OCI-LY1 (cell line): Measurements from ENCODE around the gene CSNK1A1.

Experiments used
- H2AFZ ChIP-seq: fragments of 200-600 bp; sonication (generic), shearing (Covaris generic); 2 replicates; pipeline ENCODE4 v1.6.0; 2014; ENCODE audit warnings: antibody characterized with exemption, mild to moderate bottlenecking, low read length
- H3F3A ChIP-seq: fragments of 200-600 bp; sonication (generic), shearing (Covaris generic); 2 replicates; pipeline ENCODE4 v1.6.0; 2014; ENCODE audit warnings: mild to moderate bottlenecking, antibody characterized with exemption, low read length, moderate library complexity; ENCODE audit not compliant: insufficient read depth
- H3K27ac ChIP-seq: fragments of 200-600 bp; sonication (generic); 2 replicates; pipeline ENCODE4 v1.5.1; 2014; ENCODE audit warnings: low read length, mixed run types, mild to moderate bottlenecking, low read depth; ENCODE audit not compliant: poor library complexity, severe bottlenecking
- H3K27me3 ChIP-seq: fragments of 200-600 bp; sonication (generic); 2 replicates; pipeline ENCODE4 v1.6.0; 2014; ENCODE audit warnings: antibody characterized with exemption, mild to moderate bottlenecking, low read length, moderate library complexity; ENCODE audit not compliant: insufficient read depth
- H3K36me3 ChIP-seq: fragments of 200-600 bp; sonication (generic); 2 replicates; pipeline ENCODE4 v1.6.1; 2014; ENCODE audit warnings: mild to moderate bottlenecking, antibody characterized with exemption, low read length, moderate library complexity, mixed read lengths; ENCODE audit not compliant: insufficient read depth
- H3K4me1 ChIP-seq: fragments of 200-600 bp; sonication (generic); 2 replicates; pipeline ENCODE4 v1.5.1; 2014; ENCODE audit warnings: mild to moderate bottlenecking, low read length, moderate library complexity; ENCODE audit not compliant: insufficient read depth, severe bottlenecking
- H3K4me2 ChIP-seq: fragments of 200-600 bp; sonication (generic), shearing (Covaris generic); 2 replicates; pipeline ENCODE4 v1.6.1; 2014; ENCODE audit warnings: low read length
- H3K4me3 ChIP-seq: fragments of 200-600 bp; sonication (generic); 2 replicates; pipeline ENCODE4 v1.5.1; 2014; ENCODE audit warnings: low read length, low read depth, mild to moderate bottlenecking, mixed read lengths; ENCODE audit not compliant: poor library complexity, severe bottlenecking
- H3K79me2 ChIP-seq: fragments of 200-600 bp; shearing (Covaris generic); 2 replicates; pipeline ENCODE4 v1.6.1; 2016; ENCODE audit warnings: mixed run types, low read length, mixed read lengths; ENCODE audit not compliant: insufficient read depth
- H3K9ac ChIP-seq: fragments of 200-600 bp; sonication (generic), shearing (Covaris generic); 2 replicates; pipeline ENCODE4 v1.6.1; 2014; ENCODE audit warnings: mild to moderate bottlenecking, low read length, mixed read lengths
- H3K9me2 ChIP-seq: fragments of 200-600 bp; sonication (generic), shearing (Covaris generic); 2 replicates; pipeline ENCODE4 v1.6.1; 2014; ENCODE audit warnings: low read depth, mild to moderate bottlenecking, low read length, mixed read lengths
- H3K9me3 ChIP-seq: fragments of 200-600 bp; shearing (Covaris generic); 2 replicates; pipeline ENCODE4 v1.6.1; 2014; ENCODE audit warnings: low read length, mixed read lengths
- H4K20me1 ChIP-seq: fragments of 200-600 bp; sonication (generic), shearing (Covaris generic); 2 replicates; pipeline ENCODE4 v1.6.0; 2016; ENCODE audit warnings: mild to moderate bottlenecking, low read length; ENCODE audit not compliant: insufficient read depth
- CTCF ChIP-seq: fragments of 200-600 bp; sonication (generic), shearing (Covaris generic); IDR thresholded peaks from 2 replicates; pipeline ENCODE4 v1.5.1; 2017; ENCODE audit warnings: mild to moderate bottlenecking, antibody characterized with exemption, low read length, moderate library complexity, mixed read lengths
- EZH2 ChIP-seq: fragments of 200-600 bp; sonication (generic), shearing (Covaris generic); IDR thresholded peaks from 2 replicates; pipeline ENCODE4 v1.8.0; 2017; ENCODE audit warnings: borderline replicate concordance, mixed run types, mild to moderate bottlenecking, antibody characterized with exemption, low read length, moderate library complexity, mixed read lengths

CSNK1A1 gene

DNA sequence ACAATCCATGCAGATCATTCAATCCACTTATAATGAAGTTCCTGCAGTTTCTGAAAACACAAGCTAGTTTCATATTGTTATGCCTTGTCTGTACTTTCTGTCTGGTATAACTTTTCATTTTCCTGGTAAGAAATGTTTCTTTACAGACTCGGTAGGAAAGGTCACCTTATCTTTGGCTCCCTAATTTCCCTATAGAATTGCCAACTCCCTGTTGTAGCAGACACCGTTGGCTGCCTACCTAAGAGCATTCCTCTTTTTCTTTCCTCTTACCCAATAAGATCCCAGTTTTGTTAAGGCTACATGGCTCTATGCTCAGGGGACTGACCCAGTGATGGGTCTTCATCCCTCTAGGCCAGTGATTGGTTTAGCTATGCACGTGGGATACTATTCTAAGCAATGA lies 23.9 kb upstream of the CSNK1A1 start:
- H2AFZ ChIP-seq = no peak overlapping the region
- H3F3A ChIP-seq = no peaks in the 10 kb centered on the region

GRCh38 chr5:149572576-149573231 lies 21.5 kb upstream of the CSNK1A1 start:
- no peaks in the 10 kb centered on the region for H3F3A ChIP-seq
- no peak overlapping the region for H2AFZ ChIP-seq
- no peaks in the 10 kb centered on the region for H3K36me3 ChIP-seq
- no peaks in the 10 kb centered on the region for H3K79me2 ChIP-seq
- no peaks in the 10 kb centered on the region for H4K20me1 ChIP-seq
- H3K9ac ChIP-seq = no peak overlapping the region
- H3K27me3 ChIP-seq = no peaks in the 10 kb centered on the region
- no peak overlapping the region for H3K4me2 ChIP-seq
- no peaks in the 10 kb centered on the region for H3K4me1 ChIP-seq
- H3K4me3 ChIP-seq = no peak overlapping the region
- no peak for TF ChIP-seq CTCF
- no peak for TF ChIP-seq EZH2
- H3K9me3 ChIP-seq = no peaks in the 10 kb centered on the region
- H3K27ac ChIP-seq = no peak overlapping the region
- H3K9me2 ChIP-seq = no peaks in the 10 kb centered on the region

More for the DNA sequence above, 23.9 kb upstream of the CSNK1A1 start:
- no peaks in the 10 kb centered on the region for H3K4me1 ChIP-seq
- no peak overlapping the region for H3K27ac ChIP-seq
- no peak for TF ChIP-seq CTCF
- no peaks in the 10 kb centered on the region for H3K36me3 ChIP-seq
- no peaks in the 10 kb centered on the region for H3K9me2 ChIP-seq
- H3K9ac ChIP-seq = no peak overlapping the region
- no peaks in the 10 kb centered on the region for H3K9me3 ChIP-seq
- no peaks in the 10 kb centered on the region for H4K20me1 ChIP-seq
- H3K79me2 ChIP-seq = no peaks in the 10 kb centered on the region
- no peak overlapping the region for H3K4me2 ChIP-seq
- H3K27me3 ChIP-seq = no peaks in the 10 kb centered on the region
- no peak overlapping the region for H3K4me3 ChIP-seq

DNA sequence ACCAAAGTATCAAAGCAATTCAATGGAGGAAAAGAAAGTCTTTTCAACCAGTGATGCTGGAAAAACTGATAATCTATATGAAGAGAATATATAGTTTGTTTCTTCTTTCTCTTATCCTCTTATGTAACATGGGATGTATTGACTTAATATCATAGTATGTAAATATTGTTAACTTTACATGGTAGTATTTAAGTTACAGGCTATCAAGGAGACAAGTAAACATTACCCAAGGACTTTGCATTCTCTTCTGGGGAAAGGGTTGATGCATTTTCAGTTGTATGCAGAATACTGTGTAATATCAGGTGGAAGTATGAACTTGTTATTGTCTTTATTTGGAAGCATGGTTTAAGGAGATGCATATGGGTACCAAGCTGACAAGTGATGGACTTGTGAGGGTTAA lies 20.9 kb upstream of the CSNK1A1 start:
- no peaks in the 10 kb centered on the region for H3K27me3 ChIP-seq
- H3K36me3 ChIP-seq = no peaks in the 10 kb centered on the region
- no peak overlapping the region for H3K4me2 ChIP-seq
- H4K20me1 ChIP-seq = no peaks in the 10 kb centered on the region
- H3K9me2 ChIP-seq = no peaks in the 10 kb centered on the region
- H3K9me3 ChIP-seq = no peaks in the 10 kb centered on the region
- H3K27ac ChIP-seq = no peak overlapping the region
- H3K4me3 ChIP-seq = no peak overlapping the region
- no peaks in the 10 kb centered on the region for H3F3A ChIP-seq
- TF ChIP-seq EZH2 = no peak
- TF ChIP-seq CTCF = no peak
- no peaks in the 10 kb centered on the region for H3K4me1 ChIP-seq
- no peaks in the 10 kb centered on the region for H3K79me2 ChIP-seq
- H3K9ac ChIP-seq = no peak overlapping the region
- no peak overlapping the region for H2AFZ ChIP-seq
